Activated B cell treated with CpG ODN at 0.5 μM for 24 hours (primary cell): ENCODE results near the gene MGAT3. TPM values are rescaled to one million over a fixed set of nuclear protein-coding genes. Genes with fewer than 3 reads are reported as not detected.

ENCODE experiments used
- ATAC-seq: fragments of 200-7000 bp; cut with Tn5 transposase; one replicate; pipeline ENCODE4 v1.10.0; 2021; ENCODE audit warnings: low read depth, mild to moderate bottlenecking, moderate library complexity
- CTCF ChIA-PET: fragments of 350-600 bp; sonication (Branson Sonifier 250); formaldehyde crosslinking; loops from one replicate; lab custom pipeline; 2021; ENCODE audit warnings: antibody characterized with exemption; lab: Charles Lee
- POLR2A ChIA-PET: fragments of 350-600 bp; sonication (Branson Sonifier 250); formaldehyde crosslinking; loops from one replicate; lab custom pipeline; 2021; ENCODE audit warnings: antibody characterized with exemption; lab: Charles Lee
- DNase-seq: peaks from one replicate; pipeline ENCODE4 v3.0.0; 2022
- H3K27ac Mint-ChIP-seq: one replicate; pipeline ENCODE4 v1.8.0; 2020; ENCODE audit warnings: mixed read lengths
- H3K27me3 Mint-ChIP-seq: one replicate; pipeline ENCODE4 v1.8.0; 2021; ENCODE audit warnings: mixed read lengths
- H3K36me3 Mint-ChIP-seq: one replicate; pipeline ENCODE4 v1.8.0; 2021; ENCODE audit warnings: low read depth, mixed read lengths
- H3K4me1 Mint-ChIP-seq: one replicate; pipeline ENCODE4 v1.8.0; 2021; ENCODE audit warnings: mixed read lengths
- H3K4me3 Mint-ChIP-seq: one replicate; pipeline ENCODE4 v1.8.0; 2020; ENCODE audit warnings: mild to moderate bottlenecking, mixed read lengths
- H3K9me3 Mint-ChIP-seq: one replicate; pipeline ENCODE4 v1.8.0; 2020; ENCODE audit warnings: mixed read lengths
- intact Hi-C: fragments of 100-400 bp; cut with micrococcal nuclease; formaldehyde crosslinking; loops from one replicate; pipeline ENCODE4 v1.15.1; 2024
- total RNA-seq: library from RNA; stranded (reverse); gene quantifications from 2 replicates; pipeline ENCODE4 v1.2.3, GENCODE V29; 2022
- TF ChIP-seq, protein P1 (sequence below): fragments of 200-600 bp; IDR thresholded peaks from one replicate; pipeline ENCODE4 v1.8.0; 2022; ENCODE audit warnings: antibody characterized with exemption, mild to moderate bottlenecking

The MGAT3 gene
- total RNA-seq, 1 donor from 2014 or later = 43.4 TPM

DNA sequence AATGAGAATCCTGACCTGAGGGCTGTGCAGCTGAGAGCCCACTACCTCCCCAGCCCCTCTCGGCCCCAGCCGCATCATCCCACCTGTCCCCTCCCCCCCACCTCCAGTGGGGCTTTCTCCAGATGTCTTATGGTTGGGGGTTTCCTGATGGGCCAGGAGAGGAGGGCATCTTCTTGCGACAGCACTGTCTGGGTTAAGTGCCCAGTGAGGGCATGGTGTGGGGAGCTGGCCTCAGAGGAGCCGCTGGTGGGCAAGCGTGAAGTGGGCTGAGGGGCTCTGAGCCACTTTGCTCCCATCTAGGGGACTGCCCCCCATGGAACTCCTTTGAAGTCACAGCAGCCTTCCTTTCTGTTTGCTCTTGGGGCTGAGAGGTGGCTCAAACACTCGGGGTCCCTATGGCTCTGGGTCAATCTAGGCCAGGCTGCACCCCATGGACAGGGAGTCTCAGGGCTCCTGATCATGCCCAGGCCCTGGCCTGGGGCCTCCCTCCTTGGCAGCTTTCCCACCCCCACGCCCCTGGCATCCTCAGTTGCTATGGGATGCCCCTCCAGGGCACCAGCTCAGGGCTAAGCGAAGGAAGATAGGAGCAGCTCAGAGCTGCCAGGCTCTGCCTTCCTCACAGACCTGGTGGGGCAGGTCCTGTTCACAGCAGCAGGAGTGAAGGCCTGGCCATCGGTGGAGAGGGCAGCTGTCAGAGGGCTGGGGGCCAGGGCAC, 34.3 kb downstream of the MGAT3 start:
- H3K36me3 Mint-ChIP-seq = peaks cover 20% of the 10 kb centered on the region
- CTCF ChIA-PET = interaction anchor here (0.7 to 1.3 kb wide), 4 partner anchors 19 to 544 kb away, joined by 3 to 6 read pairs (median 4); no protein-coding TSS in a partner anchor
- ATAC-seq (no peak), DNase-seq (no peak)
- POLR2A ChIA-PET = interaction anchor here (0.7 to 2.6 kb wide), 10 partner anchors 11 to 171 kb away, joined by 3 to 11 read pairs (median 4); partner anchors contain the start of genes ATF4, MIEF1 and RPL3
- H3K27me3 Mint-ChIP-seq = no peaks in the 10 kb centered on the region
- peaks cover 27% of the 10 kb centered on the region for H3K4me1 Mint-ChIP-seq
- intact Hi-C loops = loop anchor here (1.0 to 2.0 kb wide), 4 partner anchors 11 to 44 kb away; partner anchors contain the start of genes ATF4, MIEF1 and RPS19BP1
- H3K27ac Mint-ChIP-seq = no peak overlapping the region
- TF ChIP-seq, protein P1, sequence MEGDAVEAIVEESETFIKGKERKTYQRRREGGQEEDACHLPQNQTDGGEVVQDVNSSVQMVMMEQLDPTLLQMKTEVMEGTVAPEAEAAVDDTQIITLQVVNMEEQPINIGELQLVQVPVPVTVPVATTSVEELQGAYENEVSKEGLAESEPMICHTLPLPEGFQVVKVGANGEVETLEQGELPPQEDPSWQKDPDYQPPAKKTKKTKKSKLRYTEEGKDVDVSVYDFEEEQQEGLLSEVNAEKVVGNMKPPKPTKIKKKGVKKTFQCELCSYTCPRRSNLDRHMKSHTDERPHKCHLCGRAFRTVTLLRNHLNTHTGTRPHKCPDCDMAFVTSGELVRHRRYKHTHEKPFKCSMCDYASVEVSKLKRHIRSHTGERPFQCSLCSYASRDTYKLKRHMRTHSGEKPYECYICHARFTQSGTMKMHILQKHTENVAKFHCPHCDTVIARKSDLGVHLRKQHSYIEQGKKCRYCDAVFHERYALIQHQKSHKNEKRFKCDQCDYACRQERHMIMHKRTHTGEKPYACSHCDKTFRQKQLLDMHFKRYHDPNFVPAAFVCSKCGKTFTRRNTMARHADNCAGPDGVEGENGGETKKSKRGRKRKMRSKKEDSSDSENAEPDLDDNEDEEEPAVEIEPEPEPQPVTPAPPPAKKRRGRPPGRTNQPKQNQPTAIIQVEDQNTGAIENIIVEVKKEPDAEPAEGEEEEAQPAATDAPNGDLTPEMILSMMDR = no peak
- H3K9me3 Mint-ChIP-seq = no peaks in the 10 kb centered on the region
- no peak overlapping the region for H3K4me3 Mint-ChIP-seq

DNA sequence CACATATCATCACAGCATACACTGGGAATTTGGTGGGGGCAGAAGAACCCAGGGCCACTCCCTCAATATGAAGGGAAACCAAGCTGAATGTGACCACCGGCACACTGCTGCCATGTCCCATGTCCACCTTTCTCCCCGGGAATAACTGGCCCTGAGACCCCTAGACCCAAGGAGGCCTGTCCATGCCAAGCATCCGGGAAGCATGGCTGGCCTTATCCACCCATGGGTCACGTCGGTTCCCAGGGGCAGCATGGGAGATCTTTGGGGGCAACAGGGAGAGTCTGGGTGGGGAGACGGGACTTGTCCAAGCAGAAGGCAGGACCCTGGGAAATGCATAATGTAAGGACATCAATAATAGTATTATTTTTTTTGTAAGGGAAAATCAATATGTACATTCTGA, 34.9 kb downstream of the MGAT3 start:
- no peak for DNase-seq
- H3K27ac Mint-ChIP-seq = peak overlapping the region; percentile 46
- no peak overlapping the region for H3K4me3 Mint-ChIP-seq
- intact Hi-C loops = loop anchor here (2.0 kb wide), 4 partner anchors 21 to 93 kb away; partner anchors contain the start of gene TAB1
- H3K36me3 Mint-ChIP-seq = peaks cover 20% of the 10 kb centered on the region
- H3K4me1 Mint-ChIP-seq = peaks cover 27% of the 10 kb centered on the region
- H3K27me3 Mint-ChIP-seq = no peaks in the 10 kb centered on the region
- POLR2A ChIA-PET = interaction anchor here (0.6 to 2.6 kb wide), 5 partner anchors 10 to 216 kb away, joined by 3 to 11 read pairs (median 4); partner anchors contain the start of gene MIEF1
- ATAC-seq = no peak
- CTCF ChIA-PET = interaction anchor here (0.7 to 1.3 kb wide), 2 partner anchors 37 to 543 kb away, joined by 3 to 5 read pairs; no protein-coding TSS in a partner anchor
- no peaks in the 10 kb centered on the region for H3K9me3 Mint-ChIP-seq
- TF ChIP-seq, protein P1 = no peak

DNA sequence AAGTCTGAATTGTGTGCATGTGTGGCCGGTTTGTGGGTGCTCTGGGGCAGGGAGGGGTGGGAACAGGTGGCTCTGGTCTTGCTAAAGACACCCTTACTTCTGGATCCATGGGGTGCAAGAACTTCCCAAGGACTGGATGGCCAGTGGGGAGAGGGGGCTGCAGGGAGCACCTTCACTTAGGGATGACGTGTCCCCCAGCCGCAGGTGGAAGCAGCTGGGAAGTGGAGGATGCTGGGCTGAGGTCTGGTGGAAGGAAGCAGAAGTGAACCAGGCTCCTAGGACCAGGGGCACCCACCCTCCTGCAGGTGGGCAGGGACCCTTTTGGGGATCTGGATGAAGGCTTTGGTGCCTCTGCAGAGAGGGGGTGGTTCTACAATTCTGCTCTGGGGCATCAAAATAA, 35.4 kb downstream of the MGAT3 start:
- ChIA-PET POLR2A (interaction anchor here (0.6 to 2.6 kb wide), 4 partner anchors 10 to 217 kb away, joined by 3 to 11 read pairs (median 4); partner anchors contain the start of gene MIEF1), CTCF (interaction anchor here (1.3 to 3.2 kb wide), 4 partner anchors 13 to 93 kb away, joined by 5 to 42 read pairs (median 12); partner anchors contain the start of gene TAB1)
- Mint-ChIP-seq H3K27me3 (no peaks in the 10 kb centered on the region), H3K4me3 (no peak overlapping the region), H3K27ac (no peak overlapping the region), H3K4me1 (peaks cover 27% of the 10 kb centered on the region), H3K9me3 (no peaks in the 10 kb centered on the region), H3K36me3 (peaks cover 17% of the 10 kb centered on the region)
- intact Hi-C loops = loop anchor here (2.0 kb wide), 3 partner anchors 21 to 93 kb away; partner anchors contain the start of gene TAB1
- ATAC-seq (no peak), DNase-seq (no peak)
- TF ChIP-seq, protein P1 = no peak

DNA sequence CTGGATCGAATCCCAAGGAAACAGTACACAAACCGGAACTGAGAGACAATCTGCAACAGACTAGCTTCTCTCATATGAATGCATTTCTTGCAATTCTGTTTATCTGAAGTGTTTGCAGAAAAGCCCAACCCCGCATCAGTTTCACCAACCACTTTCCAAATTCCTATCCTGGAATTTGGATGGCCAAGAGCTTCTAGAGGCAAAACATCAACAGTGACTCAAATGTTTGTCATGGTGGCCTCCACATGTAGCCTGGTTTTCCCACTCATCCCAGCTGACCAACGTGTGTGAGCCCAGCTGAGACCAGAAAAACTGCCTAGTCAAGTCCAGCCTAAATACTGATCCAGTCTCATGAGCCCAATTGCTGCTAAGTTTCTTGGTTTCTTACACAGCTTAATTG, 36.9 kb downstream of the MGAT3 start:
- ChIA-PET POLR2A (interaction anchor here (0.9 to 1.8 kb wide), 5 partner anchors 8 to 47 kb away, joined by 4 to 6 read pairs (median 4); partner anchors contain the start of genes ATF4 and MIEF1), CTCF (interaction anchor here (0.8 to 3.2 kb wide), 18 partner anchors 8 to 543 kb away, joined by 3 to 42 read pairs (median 6); partner anchors contain the start of genes ATF4, MIEF1 and TAB1)
- DNase-seq = no peak
- H3K27me3 Mint-ChIP-seq = no peaks in the 10 kb centered on the region
- peaks cover 27% of the 10 kb centered on the region for H3K4me1 Mint-ChIP-seq
- peak overlapping the region; percentile 36 for H3K27ac Mint-ChIP-seq
- no peaks in the 10 kb centered on the region for H3K9me3 Mint-ChIP-seq
- TF ChIP-seq, protein P1 = no peak
- no peak overlapping the region for H3K4me3 Mint-ChIP-seq
- intact Hi-C loops = loop anchor here (1.0 to 2.0 kb wide), 4 partner anchors 21 to 95 kb away; partner anchors contain the start of gene TAB1
- H3K36me3 Mint-ChIP-seq = peaks cover 7% of the 10 kb centered on the region
- no peak for ATAC-seq
